Measurements from ENCODE around the gene SNX19.

DNA sequence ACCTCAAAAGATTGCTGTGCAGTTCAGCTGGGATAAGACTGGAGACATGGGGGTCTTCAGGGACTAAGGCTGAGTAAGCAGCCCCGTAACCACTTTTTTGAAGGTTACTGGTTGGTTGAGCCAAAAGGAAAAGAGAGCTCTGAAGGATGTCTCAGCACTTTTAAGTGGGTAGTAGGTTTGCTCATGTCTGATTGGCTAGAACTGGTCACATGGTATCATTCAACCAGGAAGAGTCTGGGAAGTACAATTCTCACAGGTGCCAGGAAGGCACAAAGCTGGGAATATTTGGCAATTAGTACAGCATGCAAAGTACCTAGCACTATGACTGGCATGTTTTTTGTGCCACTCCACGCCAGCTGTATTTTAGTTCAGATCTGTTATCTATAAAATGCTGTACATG, 58.1 kb downstream of the SNX19 start:
- no peak for TF ChIP-seq CTCF (IDR thresholded peaks at IDR 0.05; ENCODE audit: low read length)
- TF ChIP-seq EZH2 (IDR thresholded peaks at IDR 0.05; ENCODE audit: borderline replicate concordance, low read length) = no peak

All from OCI-LY1 (cell line).